Karpas-422 (cell line): ENCODE measurements around the gene TEX19. TPM values are rescaled to one million over a fixed set of nuclear protein-coding genes. Genes with fewer than 3 reads are reported as not detected.

Source experiments
- DNase-seq: peaks from one replicate; pipeline ENCODE4 v3.0.0-alpha.2; 2015
- H2AFZ ChIP-seq: fragments of 200-600 bp; sonication (generic); 2 replicates; pipeline ENCODE4 v1.6.1; 2014; ENCODE audit warnings: antibody characterized with exemption, low read length, mixed read lengths
- H3K27ac ChIP-seq: fragments of 200-600 bp; sonication (generic); 2 replicates; pipeline ENCODE4 v1.5.1; 2014; ENCODE audit warnings: mild to moderate bottlenecking, low read length, moderate library complexity
- H3K27me3 ChIP-seq: fragments of 200-600 bp; sonication (generic); 2 replicates; pipeline ENCODE4 v1.6.1; 2014; ENCODE audit warnings: low read length, mixed read lengths
- H3K36me3 ChIP-seq: fragments of 200-600 bp; sonication (generic); 2 replicates; pipeline ENCODE4 v1.6.1; 2014; ENCODE audit warnings: low read length, mixed read lengths; ENCODE audit not compliant: insufficient read depth
- H3K4me1 ChIP-seq: fragments of 200-600 bp; sonication (generic); 2 replicates; pipeline ENCODE4 v1.6.1; 2014; ENCODE audit warnings: mild to moderate bottlenecking, low read length, mixed read lengths
- H3K4me2 ChIP-seq: fragments of 200-600 bp; sonication (generic); 2 replicates; pipeline ENCODE4 v1.6.1; 2014; ENCODE audit warnings: low read length, low read depth, mild to moderate bottlenecking; ENCODE audit not compliant: poor library complexity, severe bottlenecking
- H3K4me3 ChIP-seq: fragments of 200-600 bp; sonication (generic); 2 replicates; pipeline ENCODE4 v1.5.1; 2014; ENCODE audit warnings: mild to moderate bottlenecking, antibody characterized with exemption, low read length, mixed read lengths
- H3K79me2 ChIP-seq: fragments of 200-600 bp; sonication (generic); 2 replicates; pipeline ENCODE4 v1.6.1; 2014; ENCODE audit warnings: mild to moderate bottlenecking, low read length, mixed read lengths
- H3K9ac ChIP-seq: fragments of 200-600 bp; sonication (generic); 2 replicates; pipeline ENCODE4 v1.6.0; 2014; ENCODE audit warnings: low read length
- H3K9me2 ChIP-seq: fragments of 200-600 bp; sonication (generic), shearing (Covaris generic); replicated peaks from 2 replicates; pipeline ENCODE4 v1.6.0; 2014; ENCODE audit warnings: mild to moderate bottlenecking, low read length, moderate library complexity; ENCODE audit not compliant: insufficient read depth
- H3K9me3 ChIP-seq: fragments of 300-700, 200-600 bp; sonication (generic); 2 replicates; pipeline ENCODE4 v1.6.1; 2014; ENCODE audit warnings: low read length, mixed read lengths
- H4K20me1 ChIP-seq: fragments of 200-600 bp; sonication (generic); 2 replicates; pipeline ENCODE4 v1.6.1; 2014; ENCODE audit warnings: mild to moderate bottlenecking, antibody characterized with exemption, low read length, low read depth; ENCODE audit not compliant: insufficient read depth
- total RNA-seq: library from RNA; depleted of rRNA; stranded (reverse); fragments of >200 nt; shearing (Covaris generic); gene quantifications from 2 replicates; pipeline ENCODE4 v1.2.3, GENCODE V29; 2014; ENCODE audit warnings: low replicate concordance

TEX19 gene
- total RNA-seq, 1 experiment from 2014 or later, result 0.34 TPM

DNA sequence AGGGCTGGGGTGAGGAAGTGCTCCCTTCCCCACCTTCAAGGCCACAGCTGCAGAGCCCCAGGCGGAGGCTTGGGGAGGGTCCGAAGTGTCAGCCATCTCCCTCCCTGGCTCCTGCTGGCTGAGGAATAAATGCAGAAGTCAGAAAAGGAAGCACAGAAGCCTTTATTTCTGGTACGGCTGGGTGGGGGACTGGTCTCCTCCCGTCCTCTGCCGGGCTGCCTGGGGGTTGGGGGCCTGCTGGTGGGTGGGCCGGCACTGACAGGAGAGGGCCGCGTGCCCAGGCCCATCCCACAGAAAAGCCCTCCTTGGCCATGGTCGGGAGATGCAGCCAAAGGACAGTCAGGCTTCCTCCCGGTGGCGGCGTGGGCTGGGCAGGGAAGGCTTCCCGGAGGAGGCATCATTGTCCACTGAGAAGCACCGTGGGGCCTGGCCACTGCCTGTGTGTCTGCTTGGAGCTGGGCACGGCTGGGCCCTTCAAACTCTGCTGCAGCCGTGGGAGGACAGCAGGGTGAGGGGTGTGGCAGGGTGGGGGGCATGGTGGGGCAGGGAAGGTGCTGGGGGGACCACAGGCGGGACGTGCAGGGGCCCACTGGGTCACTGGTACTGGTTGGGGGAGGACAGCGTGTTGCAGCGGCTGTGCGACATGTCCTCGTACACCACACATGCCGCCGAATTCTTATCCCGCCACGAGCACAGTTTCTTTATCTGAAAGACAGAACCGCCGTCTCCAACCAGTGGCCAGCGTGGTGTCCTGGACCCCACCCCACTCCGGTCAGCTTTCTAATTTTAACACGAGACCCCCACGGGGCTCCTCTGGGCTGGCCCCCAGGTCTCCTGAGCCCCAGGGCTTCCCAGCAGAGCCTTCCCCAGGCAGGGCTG lies 44.1 kb upstream of the TEX19 start:
- no peak for DNase-seq
- H3K9ac ChIP-seq, result no peak overlapping the region
- H3K79me2 ChIP-seq, result no peaks in the 10 kb centered on the region
- no peak overlapping the region for H3K27ac ChIP-seq
- no peaks in the 10 kb centered on the region for H3K27me3 ChIP-seq
- H3K4me3 ChIP-seq, result no peak overlapping the region
- no peaks in the 10 kb centered on the region for H3K9me2 ChIP-seq
- no peak overlapping the region for H2AFZ ChIP-seq
- no peaks in the 10 kb centered on the region for H3K36me3 ChIP-seq
- H3K9me3 ChIP-seq, result no peaks in the 10 kb centered on the region; the same call in 1 of the 2 replicates
- H3K4me2 ChIP-seq, result no peak overlapping the region
- H3K4me1 ChIP-seq, result no peaks in the 10 kb centered on the region
- H4K20me1 ChIP-seq, result no peaks in the 10 kb centered on the region

DNA sequence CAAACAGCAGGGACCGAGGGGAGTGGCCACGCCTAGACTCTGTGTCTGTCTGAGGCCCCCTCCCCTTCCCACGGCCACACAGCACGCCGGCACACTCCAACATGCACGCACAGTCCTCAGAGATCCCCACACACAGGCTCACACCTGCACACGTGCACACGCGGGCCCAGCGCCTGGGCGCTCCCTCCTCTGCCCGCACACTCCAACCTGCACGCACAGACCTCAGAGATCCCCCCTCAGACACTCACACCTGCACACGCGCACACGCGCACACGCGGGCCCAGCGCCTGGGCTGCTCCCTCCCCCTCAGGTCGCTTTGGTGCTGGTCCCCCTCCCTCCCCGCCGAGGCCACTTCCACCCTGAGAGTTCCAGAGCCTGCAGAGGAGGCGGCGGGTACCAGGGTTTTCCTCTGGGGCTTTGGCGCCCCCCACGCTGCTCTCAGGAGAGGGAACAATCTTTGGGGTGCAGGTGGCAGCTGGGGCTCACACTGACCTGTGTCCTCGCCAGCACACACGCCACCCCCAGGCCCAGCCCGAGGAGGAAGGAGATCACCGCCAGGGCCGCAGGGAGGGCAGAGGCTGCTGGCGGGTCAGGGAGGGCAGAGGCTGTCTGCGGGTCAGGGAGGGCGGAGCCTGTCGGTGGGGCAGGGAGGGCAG lies 43.2 kb upstream of the TEX19 start:
- Histone ChIP-seq H3K4me2 (no peak overlapping the region), H3K27me3 (no peaks in the 10 kb centered on the region), H3K4me1 (no peaks in the 10 kb centered on the region), H3K4me3 (no peak overlapping the region), H2AFZ (no peak overlapping the region), H3K36me3 (no peaks in the 10 kb centered on the region), H3K9ac (no peak overlapping the region), H3K9me2 (no peaks in the 10 kb centered on the region), H3K27ac (no peak overlapping the region), H3K9me3 (no peaks in the 10 kb centered on the region; the same call in 1 of the 2 replicates), H4K20me1 (no peaks in the 10 kb centered on the region), H3K79me2 (no peaks in the 10 kb centered on the region)
- no peak for DNase-seq

DNA sequence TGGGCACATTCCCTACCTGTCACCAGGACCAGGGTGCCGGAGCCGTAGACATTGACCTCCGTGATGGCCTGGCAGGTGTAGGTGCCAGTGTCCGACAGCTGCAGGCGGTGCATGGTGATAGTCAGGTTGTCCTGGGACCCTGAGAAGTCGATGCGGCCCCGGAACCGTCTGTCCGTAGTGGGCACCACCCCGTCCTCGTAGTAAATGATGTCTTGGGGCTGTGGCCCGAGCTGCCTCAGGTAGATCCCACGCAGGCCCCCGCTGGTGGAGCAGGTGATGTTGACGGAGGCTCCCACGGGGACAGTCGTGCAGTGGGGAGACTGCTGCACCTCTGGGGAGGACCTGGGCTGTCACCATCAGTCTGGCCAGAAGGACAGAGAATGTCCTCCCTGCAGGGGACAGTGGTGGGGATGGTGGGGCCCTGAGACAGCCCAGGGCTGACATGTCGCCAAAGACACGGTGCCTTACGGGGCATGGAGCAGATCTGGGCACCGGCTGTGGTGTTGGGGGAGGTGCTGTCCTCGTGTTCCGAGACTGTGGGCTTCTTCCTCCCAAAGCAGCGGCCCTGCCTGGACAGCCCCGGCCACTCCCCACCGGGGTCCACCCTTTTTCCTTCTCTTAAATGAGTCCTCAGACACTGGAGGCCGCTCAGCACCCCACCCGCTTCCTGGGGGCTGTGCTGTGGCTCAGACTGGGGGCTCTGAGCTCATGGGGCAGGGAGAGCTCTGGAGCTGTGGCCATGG lies 42.2 kb upstream of the TEX19 start:
- DNase-seq, result no peak
- H3K9ac ChIP-seq, result no peak overlapping the region

GRCh38 chr17:82317394-82318168 lies 41.5 kb upstream of the TEX19 start, which contains the start of gene CD7:
Gene CD7, minus strand, starts transcription at chr17:82317608. Its CDS starts 113 bp downstream, at chr17:82317495.
- H3K9ac ChIP-seq, result no peak within 1 kb of the TSS
- H3K9me3 ChIP-seq, result no peaks in the 10 kb centered on the region; the same call in 1 of the 2 replicates
- no peak within 1 kb of the TSS for H3K27ac ChIP-seq
- no peaks in the 10 kb centered on the region for H3K9me2 ChIP-seq
- no peak within 1 kb of the TSS for H3K4me3 ChIP-seq
- H3K36me3 ChIP-seq, result no peaks in the 10 kb centered on the region
- no peak for DNase-seq
- H4K20me1 ChIP-seq, result no peaks in the 10 kb centered on the region
- H3K27me3 ChIP-seq, result no peaks in the 10 kb centered on the region
- no peaks in the 10 kb centered on the region for H3K4me1 ChIP-seq
- no peaks in the 10 kb centered on the region for H3K79me2 ChIP-seq
- H3K4me2 ChIP-seq, result no peak within 1 kb of the TSS
- H2AFZ ChIP-seq, result no peak within 1 kb of the TSS

More for the DNA sequence above, 42.2 kb upstream of the TEX19 start:
- Histone ChIP-seq H3K9me3 (no peaks in the 10 kb centered on the region; the same call in 1 of the 2 replicates), H3K27ac (no peak overlapping the region), H3K4me3 (no peak overlapping the region), H3K27me3 (no peaks in the 10 kb centered on the region), H3K4me2 (no peak overlapping the region), H2AFZ (no peak overlapping the region), H3K36me3 (no peaks in the 10 kb centered on the region), H4K20me1 (no peaks in the 10 kb centered on the region), H3K79me2 (no peaks in the 10 kb centered on the region), H3K4me1 (no peaks in the 10 kb centered on the region), H3K9me2 (no peaks in the 10 kb centered on the region)

DNA sequence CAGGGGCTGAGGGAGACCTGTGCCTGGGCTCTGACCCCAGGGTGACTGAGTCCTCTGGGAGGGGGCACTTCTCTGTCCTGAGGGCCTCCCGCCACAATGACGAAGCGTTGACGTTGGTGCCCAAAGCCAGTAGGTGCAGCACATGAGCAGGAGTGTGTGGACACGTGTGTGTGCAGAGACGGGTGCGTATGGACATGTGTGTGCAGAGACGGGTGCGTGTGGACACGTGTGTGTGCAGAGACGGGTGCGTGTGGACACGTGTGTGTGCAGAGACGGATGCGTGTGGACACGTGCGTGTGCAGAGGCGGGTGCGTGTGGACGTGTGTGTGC lies 40.9 kb upstream of the TEX19 start:
- Histone ChIP-seq H3K4me1 (no peaks in the 10 kb centered on the region), H3K79me2 (no peaks in the 10 kb centered on the region), H3K9me3 (no peaks in the 10 kb centered on the region; the same call in 1 of the 2 replicates), H3K9ac (no peak overlapping the region), H3K4me2 (no peak overlapping the region), H3K27me3 (no peaks in the 10 kb centered on the region), H3K36me3 (no peaks in the 10 kb centered on the region), H3K9me2 (no peaks in the 10 kb centered on the region), H3K4me3 (no peak overlapping the region), H2AFZ (no peak overlapping the region), H4K20me1 (no peaks in the 10 kb centered on the region), H3K27ac (no peak overlapping the region)
- no peak for DNase-seq

DNA sequence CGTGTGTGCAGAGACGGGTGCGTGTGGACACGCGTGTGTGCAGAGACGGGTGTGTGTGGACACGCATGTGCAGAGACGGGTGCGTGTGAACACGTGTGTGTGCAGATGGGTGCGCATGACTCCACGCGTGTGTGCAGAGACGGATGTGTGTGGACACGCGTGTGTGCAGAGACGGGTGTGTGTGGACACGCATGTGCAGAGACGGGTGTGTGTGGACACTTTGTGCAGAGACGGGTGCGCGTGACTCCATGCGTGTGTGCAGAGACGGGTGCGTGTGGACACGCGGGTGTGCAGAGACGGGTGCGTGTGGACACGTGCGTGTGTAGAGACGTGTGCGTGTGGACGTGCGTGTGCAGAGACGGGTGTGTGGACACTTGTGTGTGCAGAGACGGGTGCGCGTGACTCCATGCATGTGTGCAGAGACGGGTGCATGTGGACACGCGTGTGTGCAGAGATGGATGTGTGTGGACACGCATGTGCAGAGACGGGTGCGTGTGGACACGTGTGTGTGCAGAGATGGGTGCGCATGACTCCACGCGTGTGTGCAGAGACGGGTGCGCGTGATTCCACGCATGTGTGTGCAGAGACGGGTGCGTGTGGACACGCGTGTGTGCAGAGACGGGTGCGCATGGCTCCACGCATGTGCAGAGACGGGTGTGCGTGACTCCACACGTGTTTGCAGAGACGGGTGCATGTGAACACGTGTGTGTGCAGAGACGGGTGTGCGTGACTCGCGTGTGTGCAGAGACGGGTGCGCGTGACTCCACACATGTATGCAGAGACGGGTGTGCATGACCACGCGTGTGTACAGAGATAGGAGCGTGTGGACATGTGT lies 40.1 kb upstream of the TEX19 start:
- DNase-seq, result no peak
- Histone ChIP-seq H4K20me1 (no peaks in the 10 kb centered on the region), H3K36me3 (no peaks in the 10 kb centered on the region), H3K27ac (no peak overlapping the region), H2AFZ (no peak overlapping the region), H3K79me2 (no peaks in the 10 kb centered on the region), H3K9me3 (no peaks in the 10 kb centered on the region; the same call in 1 of the 2 replicates), H3K9me2 (no peaks in the 10 kb centered on the region), H3K4me2 (no peak overlapping the region), H3K27me3 (no peaks in the 10 kb centered on the region), H3K4me3 (no peak overlapping the region), H3K4me1 (no peaks in the 10 kb centered on the region), H3K9ac (no peak overlapping the region)

GRCh38 chr17:82319619-82320062 lies 39.4 kb upstream of the TEX19 start:
- DNase-seq, result no peak
- Histone ChIP-seq H3K27me3 (no peaks in the 10 kb centered on the region), H3K4me2 (no peak overlapping the region), H3K79me2 (no peaks in the 10 kb centered on the region), H3K36me3 (no peaks in the 10 kb centered on the region), H3K4me3 (no peak overlapping the region), H4K20me1 (no peaks in the 10 kb centered on the region), H3K4me1 (peaks cover 2% of the 10 kb centered on the region; the same call in 1 of the 2 replicates), H3K27ac (no peak overlapping the region), H3K9me2 (no peaks in the 10 kb centered on the region), H3K9me3 (no peaks in the 10 kb centered on the region; the same call in 1 of the 2 replicates), H2AFZ (no peak overlapping the region), H3K9ac (no peak overlapping the region)
